Activated CD8-positive, alpha-beta memory T cell treated with anti-CD3 and anti-CD28 coated beads, Interleukin-2, amount 50 U/mL, for 4 hours (primary cell): ENCODE data around the gene SEC14L2.
A peak's percentile ranks its signal among the peaks of the same experiment; 100 is the strongest.
"Not testable (repeated sequence)": the region's sequence is repeated elsewhere in the genome, so short reads cannot be mapped to it uniquely, and the experiment has no call there.

Experiments used
- DNase-seq: peaks from one replicate; pipeline ENCODE4 v3.0.0-alpha.2; 2020

Gene SEC14L2

GRCh38 chr22:30380011-30380410 is 16.8 kb upstream of the SEC14L2 start:
- no peak for DNase-seq

- no peak for DNase-seq
Observed at GRCh38 chr22:30381264-30381663, 15.6 kb upstream of the SEC14L2 start.

DNA sequence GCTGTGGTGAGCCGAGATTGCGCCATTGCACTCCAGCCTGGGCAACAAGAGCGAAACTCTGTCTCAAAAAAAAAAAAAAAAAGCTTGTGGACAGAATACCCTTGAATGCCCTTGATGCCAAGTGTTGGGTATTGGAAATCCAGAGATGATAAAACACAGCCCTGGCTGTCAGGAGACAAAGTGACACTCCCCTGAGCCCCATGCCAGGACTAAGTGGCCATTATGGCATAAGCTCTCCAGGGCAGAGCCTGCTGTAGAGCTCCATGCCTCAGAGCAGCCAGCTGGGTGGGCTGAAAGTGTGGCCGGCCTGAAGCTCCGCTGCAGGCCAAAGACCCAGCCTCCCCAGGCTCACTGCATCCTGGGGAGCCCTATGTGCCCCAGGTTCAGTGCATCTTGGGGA is 14.5 kb upstream of the SEC14L2 start:
- DNase-seq, result no peak

GRCh38 chr22:30383061-30383460 is 13.8 kb upstream of the SEC14L2 start:
- DNase-seq, result no peak

GRCh38 chr22:30385942-30386341 is 10.9 kb upstream of the SEC14L2 start:
- no peak for DNase-seq

GRCh38 chr22:30386608-30386959 is 10.2 kb upstream of the SEC14L2 start:
- no peak for DNase-seq

- DNase-seq, result peak; percentile 80
Observed at GRCh38 chr22:30386960-30387827, 9.6 kb upstream of the SEC14L2 start, which contains the start of gene RNF215. RNF215 (minus strand) TSS chr22:30387411; CDS start chr22:30387313, 98 bp downstream.

- DNase-seq, result peak; percentile 83
Observed at GRCh38 chr22:30390974-30391691, 5.7 kb upstream of the SEC14L2 start.

GRCh38 chr22:30392661-30393321 is 4.0 kb upstream of the SEC14L2 start:
- DNase-seq, result no peak

GRCh38 chr22:30393322-30393680 is 3.5 kb upstream of the SEC14L2 start:
- DNase-seq, result no peak

- no peak for DNase-seq
Observed at GRCh38 chr22:30393885-30394284, 2.9 kb upstream of the SEC14L2 start.

- DNase-seq, result no peak
Observed at GRCh38 chr22:30397656-30398635, 1.1 kb downstream of the SEC14L2 start.

DNA sequence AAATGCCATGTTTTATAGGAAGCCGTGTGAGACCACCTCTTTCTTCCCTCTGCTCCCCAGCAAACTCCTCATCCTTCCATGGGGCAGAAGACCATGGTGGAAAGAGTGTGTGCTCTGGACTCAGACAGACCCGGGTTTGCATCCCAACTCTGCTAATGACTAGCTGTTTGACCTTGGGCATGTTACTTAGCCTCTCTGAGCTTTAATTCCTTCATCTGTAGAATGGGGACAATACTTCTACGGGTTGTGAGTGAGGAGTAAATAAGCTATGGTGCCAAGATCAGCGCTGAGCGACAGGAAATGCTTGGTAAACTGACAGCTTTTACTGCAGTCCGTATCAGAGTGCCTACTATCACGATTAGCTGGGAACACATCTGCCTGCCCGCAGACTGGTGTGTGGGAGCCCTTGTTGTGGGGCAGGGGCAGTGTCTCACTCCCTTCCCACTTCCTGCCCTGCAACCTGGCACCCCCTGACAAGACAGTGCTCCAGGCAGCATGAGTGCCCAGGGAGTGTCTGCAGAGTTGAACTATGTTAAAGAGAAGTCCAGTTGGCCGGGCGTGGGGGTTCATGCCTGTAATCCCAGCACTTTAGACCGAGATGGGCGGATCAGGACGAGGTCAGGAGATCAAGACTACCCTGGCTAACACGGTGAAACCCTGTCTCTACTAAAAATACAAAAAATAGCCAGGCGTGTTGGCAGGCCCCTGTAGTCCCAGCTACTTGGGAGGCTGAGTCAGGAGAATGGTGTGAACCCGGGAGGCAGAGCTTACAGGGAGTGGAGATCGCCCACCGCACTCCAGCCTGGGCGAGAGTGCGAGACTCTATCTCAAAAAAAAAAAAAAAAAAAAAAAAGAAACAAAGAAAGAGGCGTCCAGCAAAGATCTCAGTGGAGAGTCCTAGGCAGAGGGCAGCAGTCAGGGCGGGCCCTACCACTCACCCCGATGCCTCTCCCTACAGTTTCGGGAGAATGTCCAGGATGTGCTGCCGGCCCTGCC is 2.2 kb downstream of the SEC14L2 start:
- no peak for DNase-seq

GRCh38 chr22:30399718-30400117 is 2.9 kb downstream of the SEC14L2 start:
- no peak for DNase-seq

DNA sequence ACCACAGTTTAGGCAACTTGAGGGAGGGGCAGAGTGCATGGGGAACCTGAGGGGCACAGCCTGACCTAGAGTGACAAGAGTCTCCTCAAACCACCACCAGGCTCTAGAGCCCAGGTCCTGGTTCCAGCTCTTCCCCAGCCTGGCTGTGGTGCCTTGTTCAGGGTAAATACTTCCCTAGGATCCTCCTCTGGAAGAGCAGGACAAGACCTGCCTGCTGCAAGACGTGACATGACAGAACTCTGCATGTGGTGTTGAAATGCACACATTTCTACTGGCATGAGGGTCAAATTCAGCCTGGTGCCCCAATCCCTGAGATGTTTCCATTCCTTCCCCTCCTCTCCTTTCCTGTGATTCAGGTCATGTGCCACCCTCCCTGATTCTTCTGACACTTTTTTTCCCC is 3.3 kb downstream of the SEC14L2 start:
- DNase-seq, result no peak

- not testable (repeated sequence) for DNase-seq
Observed at GRCh38 chr22:30401024-30401423, 4.2 kb downstream of the SEC14L2 start.

GRCh38 chr22:30402028-30402765 is 5.4 kb downstream of the SEC14L2 start:
- no peak for DNase-seq

DNA sequence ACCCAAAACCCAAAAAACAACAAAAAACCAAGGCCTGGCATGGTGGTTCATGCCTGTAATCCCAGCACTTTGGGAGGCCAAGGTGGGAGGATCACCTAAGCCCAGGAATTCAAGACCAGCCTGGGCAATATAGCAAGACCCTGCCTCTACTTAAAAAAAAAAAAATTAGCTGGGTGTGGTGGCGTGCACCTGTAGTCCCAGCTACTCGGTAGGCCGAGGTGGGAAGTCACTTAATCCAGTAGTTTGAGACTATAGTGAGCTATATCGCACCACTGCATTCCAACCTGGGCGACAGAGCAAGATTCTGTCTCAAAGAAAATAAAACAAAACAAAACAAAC is 5.9 kb downstream of the SEC14L2 start:
- DNase-seq, result not testable (repeated sequence)

GRCh38 chr22:30404307-30404706 is 7.5 kb downstream of the SEC14L2 start:
- DNase-seq, result no peak

DNA sequence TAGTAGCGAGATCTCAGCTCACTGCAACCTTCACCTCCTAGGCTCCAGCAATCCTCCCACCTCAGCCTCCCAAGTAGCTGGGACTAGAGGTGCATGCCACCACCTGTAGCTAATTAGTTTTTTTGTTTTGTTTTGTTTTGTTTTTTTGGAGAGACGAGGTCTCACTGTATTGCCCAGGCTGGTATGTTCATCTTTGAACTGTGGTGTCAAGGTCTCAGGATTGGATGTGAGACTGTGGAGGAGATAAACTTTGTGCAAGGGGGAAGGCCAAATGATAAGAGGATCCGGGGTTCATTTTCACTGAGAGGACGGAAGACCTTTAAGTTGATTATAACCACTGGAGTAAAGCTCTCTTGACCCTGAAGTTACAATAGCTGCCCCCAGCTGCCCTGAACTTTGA is 8.9 kb downstream of the SEC14L2 start:
- DNase-seq, result no peak

GRCh38 chr22:30406400-30406799 is 9.6 kb downstream of the SEC14L2 start:
- DNase-seq, result no peak
